ENCODE measurements around the gene ATXN1.
"Not testable (repeated sequence)": the region's sequence is repeated elsewhere in the genome, so short reads cannot be mapped to it uniquely, and the experiment has no call there.

The ATXN1 gene

GRCh38 chr6:16260602-16261001 is 500.7 kb downstream of the ATXN1 start:
- in situ Hi-C loops (cut with HindIII; ENCODE audit: low sequenced_read_pairs): not testable (repeated sequence)

- in situ Hi-C loops (cut with HindIII; ENCODE audit: low sequenced_read_pairs): not testable (repeated sequence)
Measured at GRCh38 chr6:16259604-16260003, 501.7 kb downstream of the ATXN1 start.

- in situ Hi-C loops (cut with HindIII; ENCODE audit: low sequenced_read_pairs): no loop called here
Measured at GRCh38 chr6:16258709-16259075, 502.6 kb downstream of the ATXN1 start.

DNA sequence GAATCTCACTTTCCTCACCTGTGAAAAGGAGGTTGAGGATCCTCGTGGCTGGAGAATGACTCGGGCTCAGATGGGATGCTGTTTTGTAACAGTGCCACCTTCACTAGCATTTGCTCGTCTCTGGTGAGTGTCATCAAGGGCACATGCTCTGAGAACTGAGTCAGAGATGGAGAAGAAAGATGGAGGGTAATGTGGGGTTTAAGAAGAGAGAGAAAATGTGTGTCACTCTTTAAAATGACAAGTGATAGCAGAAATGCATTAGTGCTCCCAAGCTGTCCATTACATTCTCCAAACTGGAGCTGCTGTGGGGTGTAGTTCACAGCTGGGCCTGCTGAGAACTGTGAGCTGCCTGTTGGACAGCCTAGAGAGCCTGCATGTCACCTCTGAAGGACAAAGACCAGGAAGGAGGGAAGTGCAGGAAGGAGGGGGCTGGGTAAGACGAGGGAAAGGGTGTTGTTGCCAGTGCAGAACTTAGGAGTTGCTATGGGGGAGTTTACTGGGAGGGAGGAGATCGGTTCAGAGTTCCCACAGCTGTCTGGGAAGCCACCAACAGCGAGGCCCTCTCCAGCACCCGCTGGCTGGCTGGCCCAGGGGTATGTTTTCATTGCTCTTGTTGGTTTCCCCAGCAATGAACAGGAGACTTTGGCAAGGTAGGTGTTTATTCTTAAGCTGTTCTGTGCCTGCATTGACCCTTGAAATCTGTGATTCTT is 503.1 kb downstream of the ATXN1 start:
- in situ Hi-C loops (cut with HindIII; ENCODE audit: low sequenced_read_pairs): no loop called here

DNA sequence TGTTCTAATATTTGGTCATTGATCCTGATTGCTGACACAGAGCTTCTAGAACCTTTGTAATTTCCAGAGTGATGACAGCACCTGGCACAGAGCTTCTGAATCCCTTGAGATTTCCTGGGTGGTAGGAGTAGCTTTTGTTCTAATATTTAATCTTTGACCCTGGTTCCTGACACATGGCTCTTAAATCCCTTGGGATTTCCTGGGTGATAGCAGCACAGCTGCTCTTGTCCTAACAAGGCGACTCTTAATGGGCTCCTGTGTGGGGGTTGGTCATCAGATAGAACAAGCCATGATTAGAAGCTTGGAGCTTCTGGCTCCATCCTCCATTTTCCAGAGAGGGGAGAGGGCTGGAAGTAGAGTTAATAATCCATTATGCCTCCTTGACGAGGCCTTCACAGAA is 504.5 kb downstream of the ATXN1 start:
- in situ Hi-C loops (cut with HindIII; ENCODE audit: low sequenced_read_pairs): no loop called here

DNA sequence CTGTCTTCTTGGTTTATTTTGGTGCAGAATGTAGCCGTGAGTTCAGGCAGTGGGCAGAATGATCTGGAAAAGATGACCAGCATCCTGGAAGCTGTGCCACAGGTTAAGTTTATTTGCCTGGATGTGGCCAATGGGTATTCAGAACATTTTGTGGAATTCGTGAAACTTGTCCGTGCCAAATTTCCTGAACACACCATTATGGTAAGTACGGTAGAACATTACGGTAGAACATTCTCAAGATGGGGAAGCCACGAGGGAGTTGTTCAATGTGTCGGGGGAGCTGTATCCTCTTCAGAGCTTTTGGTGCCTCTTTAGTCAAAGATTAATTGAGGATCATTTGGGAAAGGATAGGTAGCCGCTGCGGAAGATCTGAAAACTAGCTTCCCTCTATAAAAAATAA is 506.7 kb downstream of the ATXN1 start:
- in situ Hi-C loops (cut with HindIII; ENCODE audit: low sequenced_read_pairs): no loop called here

DNA sequence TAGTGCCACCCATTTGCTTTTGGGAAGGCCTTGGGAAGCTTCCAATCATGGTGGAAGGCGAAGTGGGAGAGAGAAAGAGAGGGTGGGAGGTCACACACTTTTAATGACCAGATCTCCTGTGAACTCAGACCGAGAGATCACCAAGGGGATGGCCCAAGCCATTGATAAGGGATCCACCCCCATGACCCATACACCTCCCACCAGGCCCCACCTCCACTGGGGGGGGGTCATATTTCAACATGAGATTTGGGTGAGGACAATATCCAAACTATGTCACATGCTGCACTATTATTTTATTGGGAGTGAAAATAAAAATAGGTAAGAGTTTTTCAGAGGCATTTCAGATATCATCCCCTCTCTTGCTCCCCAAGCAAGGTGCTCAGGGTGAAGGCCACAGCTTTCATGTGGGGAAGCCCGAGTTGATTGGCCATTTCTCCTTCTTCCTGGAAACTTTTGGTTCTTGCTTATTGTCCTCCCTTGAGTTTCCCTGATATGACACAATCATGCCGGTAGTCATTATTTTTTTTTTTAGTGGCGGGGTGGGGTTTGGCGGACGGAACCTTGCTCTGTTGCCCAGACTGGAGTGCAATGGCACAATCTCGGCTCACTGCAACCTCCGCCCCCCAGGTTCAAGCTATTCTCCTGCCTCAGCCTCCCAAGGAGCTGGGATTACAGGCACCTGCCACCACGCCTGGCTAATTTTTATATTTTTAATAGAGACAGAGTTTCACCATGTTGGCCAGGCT is 507.7 kb downstream of the ATXN1 start:
- in situ Hi-C loops (cut with HindIII; ENCODE audit: low sequenced_read_pairs): no loop called here

GRCh38 chr6:16252686-16253299 is 508.5 kb downstream of the ATXN1 start:
- in situ Hi-C loops (cut with HindIII; ENCODE audit: low sequenced_read_pairs): no loop called here

- in situ Hi-C loops (cut with HindIII; ENCODE audit: low sequenced_read_pairs): no loop called here
Measured at GRCh38 chr6:16251706-16252105, 509.6 kb downstream of the ATXN1 start.

DNA sequence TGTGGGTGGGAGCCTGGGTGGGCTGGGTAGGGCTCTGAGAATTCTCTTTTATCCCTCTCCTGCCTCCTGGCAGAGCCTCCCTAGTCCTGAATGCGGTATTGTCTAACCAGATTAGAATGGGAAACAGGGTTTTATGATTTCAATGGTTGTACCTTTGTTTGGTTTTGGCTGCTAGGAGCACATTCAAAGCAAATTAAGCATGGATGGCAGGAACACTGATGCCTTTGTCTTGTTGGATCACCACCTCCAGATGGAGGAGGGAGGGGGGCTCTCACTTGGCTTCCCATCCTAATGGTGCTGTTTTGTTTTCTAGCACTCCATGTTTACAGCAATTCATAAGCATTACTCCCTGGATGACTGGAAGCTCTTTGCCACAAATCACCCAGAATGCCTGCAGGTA is 511.3 kb downstream of the ATXN1 start:
- in situ Hi-C loops (cut with HindIII; ENCODE audit: low sequenced_read_pairs): no loop called here
